Measurements from ENCODE around the gene OR6J1. TPM values are rescaled to one million over a fixed set of nuclear protein-coding genes. Genes with fewer than 3 reads are reported as not detected.
A peak's percentile ranks its signal among the peaks of the same experiment; 100 is the strongest.

The OR6J1 gene
- total and polyA plus RNA-seq, 9 of the 15 experiments (the other 6 are each of a cell fraction or from before 2014, with no cell fraction given): not detected

DNA sequence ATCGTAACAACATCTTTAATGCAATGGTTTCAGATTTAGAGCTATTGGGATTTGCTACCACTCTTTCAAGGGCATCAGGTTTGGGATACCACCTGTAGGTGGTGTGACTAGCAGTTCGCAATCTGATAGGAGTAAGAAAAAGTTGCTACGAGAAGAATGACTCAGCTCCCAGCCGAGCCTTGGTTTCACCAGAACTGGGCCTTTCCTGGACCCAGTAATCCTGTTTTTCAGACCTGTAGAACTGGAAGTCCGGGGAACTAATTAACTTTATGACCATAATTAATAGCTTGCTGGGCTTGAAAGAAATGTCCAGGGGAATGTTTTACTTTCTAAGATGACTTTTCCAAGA lies 45.3 kb downstream of the OR6J1 start (continued):
- TF ChIP-seq, protein P1, sequence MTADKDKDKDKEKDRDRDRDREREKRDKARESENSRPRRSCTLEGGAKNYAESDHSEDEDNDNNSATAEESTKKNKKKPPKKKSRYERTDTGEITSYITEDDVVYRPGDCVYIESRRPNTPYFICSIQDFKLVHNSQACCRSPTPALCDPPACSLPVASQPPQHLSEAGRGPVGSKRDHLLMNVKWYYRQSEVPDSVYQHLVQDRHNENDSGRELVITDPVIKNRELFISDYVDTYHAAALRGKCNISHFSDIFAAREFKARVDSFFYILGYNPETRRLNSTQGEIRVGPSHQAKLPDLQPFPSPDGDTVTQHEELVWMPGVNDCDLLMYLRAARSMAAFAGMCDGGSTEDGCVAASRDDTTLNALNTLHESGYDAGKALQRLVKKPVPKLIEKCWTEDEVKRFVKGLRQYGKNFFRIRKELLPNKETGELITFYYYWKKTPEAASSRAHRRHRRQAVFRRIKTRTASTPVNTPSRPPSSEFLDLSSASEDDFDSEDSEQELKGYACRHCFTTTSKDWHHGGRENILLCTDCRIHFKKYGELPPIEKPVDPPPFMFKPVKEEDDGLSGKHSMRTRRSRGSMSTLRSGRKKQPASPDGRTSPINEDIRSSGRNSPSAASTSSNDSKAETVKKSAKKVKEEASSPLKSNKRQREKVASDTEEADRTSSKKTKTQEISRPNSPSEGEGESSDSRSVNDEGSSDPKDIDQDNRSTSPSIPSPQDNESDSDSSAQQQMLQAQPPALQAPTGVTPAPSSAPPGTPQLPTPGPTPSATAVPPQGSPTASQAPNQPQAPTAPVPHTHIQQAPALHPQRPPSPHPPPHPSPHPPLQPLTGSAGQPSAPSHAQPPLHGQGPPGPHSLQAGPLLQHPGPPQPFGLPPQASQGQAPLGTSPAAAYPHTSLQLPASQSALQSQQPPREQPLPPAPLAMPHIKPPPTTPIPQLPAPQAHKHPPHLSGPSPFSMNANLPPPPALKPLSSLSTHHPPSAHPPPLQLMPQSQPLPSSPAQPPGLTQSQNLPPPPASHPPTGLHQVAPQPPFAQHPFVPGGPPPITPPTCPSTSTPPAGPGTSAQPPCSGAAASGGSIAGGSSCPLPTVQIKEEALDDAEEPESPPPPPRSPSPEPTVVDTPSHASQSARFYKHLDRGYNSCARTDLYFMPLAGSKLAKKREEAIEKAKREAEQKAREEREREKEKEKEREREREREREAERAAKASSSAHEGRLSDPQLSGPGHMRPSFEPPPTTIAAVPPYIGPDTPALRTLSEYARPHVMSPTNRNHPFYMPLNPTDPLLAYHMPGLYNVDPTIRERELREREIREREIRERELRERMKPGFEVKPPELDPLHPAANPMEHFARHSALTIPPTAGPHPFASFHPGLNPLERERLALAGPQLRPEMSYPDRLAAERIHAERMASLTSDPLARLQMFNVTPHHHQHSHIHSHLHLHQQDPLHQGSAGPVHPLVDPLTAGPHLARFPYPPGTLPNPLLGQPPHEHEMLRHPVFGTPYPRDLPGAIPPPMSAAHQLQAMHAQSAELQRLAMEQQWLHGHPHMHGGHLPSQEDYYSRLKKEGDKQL (CRISPR knock-in tag; IDR thresholded peaks at IDR 0.05; ENCODE audit: borderline replicate concordance): no peak
- TF ChIP-seq ZNF253 (CRISPR knock-in tag; conservative IDR thresholded peaks at IDR 0.05) (no peak), ZNF217 (CRISPR knock-in tag; IDR thresholded peaks at IDR 0.05) (no peak), NFE2 (IDR thresholded peaks at IDR 0.05; ENCODE audit: low read depth) (peak; percentile 89), FOSL1 (tag; conservative IDR thresholded peaks at IDR 0.05) (peak; percentile 68), ZNF175 (CRISPR knock-in tag; IDR thresholded peaks at IDR 0.05; ENCODE audit: low read depth) (no peak), JUN (IDR thresholded peaks at IDR 0.05; ENCODE audit: borderline replicate concordance, low read depth, low read length) (0 out of 2 replicates have a peak, but pooled peaks have one; percentile 34), JUN (CRISPR knock-in tag; IDR thresholded peaks at IDR 0.05; ENCODE audit: borderline replicate concordance) (no peak), ZNF274 (IDR thresholded peaks at IDR 0.05; ENCODE audit: borderline replicate concordance, low read depth, low read length) (no peak), FOXP1 (CRISPR knock-in tag; IDR thresholded peaks at IDR 0.05) (no peak), PTRF (tag; IDR thresholded peaks at IDR 0.05) (no peak), FOXO4 (CRISPR knock-in tag; IDR thresholded peaks at IDR 0.05) (no peak), ZNF384 (IDR thresholded peaks at IDR 0.05; ENCODE audit: low read depth, low read length) (0 out of 2 replicates have a peak, but pooled peaks have one; percentile 24)
- TF ChIP-seq, protein P2, sequence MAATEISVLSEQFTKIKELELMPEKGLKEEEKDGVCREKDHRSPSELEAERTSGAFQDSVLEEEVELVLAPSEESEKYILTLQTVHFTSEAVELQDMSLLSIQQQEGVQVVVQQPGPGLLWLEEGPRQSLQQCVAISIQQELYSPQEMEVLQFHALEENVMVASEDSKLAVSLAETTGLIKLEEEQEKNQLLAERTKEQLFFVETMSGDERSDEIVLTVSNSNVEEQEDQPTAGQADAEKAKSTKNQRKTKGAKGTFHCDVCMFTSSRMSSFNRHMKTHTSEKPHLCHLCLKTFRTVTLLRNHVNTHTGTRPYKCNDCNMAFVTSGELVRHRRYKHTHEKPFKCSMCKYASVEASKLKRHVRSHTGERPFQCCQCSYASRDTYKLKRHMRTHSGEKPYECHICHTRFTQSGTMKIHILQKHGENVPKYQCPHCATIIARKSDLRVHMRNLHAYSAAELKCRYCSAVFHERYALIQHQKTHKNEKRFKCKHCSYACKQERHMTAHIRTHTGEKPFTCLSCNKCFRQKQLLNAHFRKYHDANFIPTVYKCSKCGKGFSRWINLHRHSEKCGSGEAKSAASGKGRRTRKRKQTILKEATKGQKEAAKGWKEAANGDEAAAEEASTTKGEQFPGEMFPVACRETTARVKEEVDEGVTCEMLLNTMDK (IDR thresholded peaks at IDR 0.05; ENCODE audit: borderline replicate concordance, insufficient read depth, low read depth, low read length, poor library complexity, severe bottlenecking): no peak
- TF ChIP-seq, protein P3, sequence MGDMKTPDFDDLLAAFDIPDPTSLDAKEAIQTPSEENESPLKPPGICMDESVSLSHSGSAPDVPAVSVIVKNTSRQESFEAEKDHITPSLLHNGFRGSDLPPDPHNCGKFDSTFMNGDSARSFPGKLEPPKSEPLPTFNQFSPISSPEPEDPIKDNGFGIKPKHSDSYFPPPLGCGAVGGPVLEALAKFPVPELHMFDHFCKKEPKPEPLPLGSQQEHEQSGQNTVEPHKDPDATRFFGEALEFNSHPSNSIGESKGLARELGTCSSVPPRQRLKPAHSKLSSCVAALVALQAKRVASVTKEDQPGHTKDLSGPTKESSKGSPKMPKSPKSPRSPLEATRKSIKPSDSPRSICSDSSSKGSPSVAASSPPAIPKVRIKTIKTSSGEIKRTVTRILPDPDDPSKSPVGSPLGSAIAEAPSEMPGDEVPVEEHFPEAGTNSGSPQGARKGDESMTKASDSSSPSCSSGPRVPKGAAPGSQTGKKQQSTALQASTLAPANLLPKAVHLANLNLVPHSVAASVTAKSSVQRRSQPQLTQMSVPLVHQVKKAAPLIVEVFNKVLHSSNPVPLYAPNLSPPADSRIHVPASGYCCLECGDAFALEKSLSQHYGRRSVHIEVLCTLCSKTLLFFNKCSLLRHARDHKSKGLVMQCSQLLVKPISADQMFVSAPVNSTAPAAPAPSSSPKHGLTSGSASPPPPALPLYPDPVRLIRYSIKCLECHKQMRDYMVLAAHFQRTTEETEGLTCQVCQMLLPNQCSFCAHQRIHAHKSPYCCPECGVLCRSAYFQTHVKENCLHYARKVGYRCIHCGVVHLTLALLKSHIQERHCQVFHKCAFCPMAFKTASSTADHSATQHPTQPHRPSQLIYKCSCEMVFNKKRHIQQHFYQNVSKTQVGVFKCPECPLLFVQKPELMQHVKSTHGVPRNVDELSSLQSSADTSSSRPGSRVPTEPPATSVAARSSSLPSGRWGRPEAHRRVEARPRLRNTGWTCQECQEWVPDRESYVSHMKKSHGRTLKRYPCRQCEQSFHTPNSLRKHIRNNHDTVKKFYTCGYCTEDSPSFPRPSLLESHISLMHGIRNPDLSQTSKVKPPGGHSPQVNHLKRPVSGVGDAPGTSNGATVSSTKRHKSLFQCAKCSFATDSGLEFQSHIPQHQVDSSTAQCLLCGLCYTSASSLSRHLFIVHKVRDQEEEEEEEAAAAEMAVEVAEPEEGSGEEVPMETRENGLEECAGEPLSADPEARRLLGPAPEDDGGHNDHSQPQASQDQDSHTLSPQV (IDR thresholded peaks at IDR 0.05): 0 out of 2 replicates have a peak, but pooled peaks have one; percentile 44
